Stimulated activated CD8-positive, alpha-beta memory T cell treated with anti-CD3 and anti-CD28 coated beads, Interleukin-7, amount 100 ng/mL, for 48 hours (primary cell): ENCODE measurements around the gene ZNF90.
"Not testable (repeated sequence)": the region's sequence is repeated elsewhere in the genome, so short reads cannot be mapped to it uniquely, and the experiment has no call there.

Experiments used
- DNase-seq, 2 donors: peaks; one replicate each; pipeline ENCODE4 v3.0.0-alpha.2; 2020; ENCODE audit warnings: low read depth in 1 of 2; ENCODE audit errors: extremely low read depth in 1 of 2

ZNF90 gene

DNA sequence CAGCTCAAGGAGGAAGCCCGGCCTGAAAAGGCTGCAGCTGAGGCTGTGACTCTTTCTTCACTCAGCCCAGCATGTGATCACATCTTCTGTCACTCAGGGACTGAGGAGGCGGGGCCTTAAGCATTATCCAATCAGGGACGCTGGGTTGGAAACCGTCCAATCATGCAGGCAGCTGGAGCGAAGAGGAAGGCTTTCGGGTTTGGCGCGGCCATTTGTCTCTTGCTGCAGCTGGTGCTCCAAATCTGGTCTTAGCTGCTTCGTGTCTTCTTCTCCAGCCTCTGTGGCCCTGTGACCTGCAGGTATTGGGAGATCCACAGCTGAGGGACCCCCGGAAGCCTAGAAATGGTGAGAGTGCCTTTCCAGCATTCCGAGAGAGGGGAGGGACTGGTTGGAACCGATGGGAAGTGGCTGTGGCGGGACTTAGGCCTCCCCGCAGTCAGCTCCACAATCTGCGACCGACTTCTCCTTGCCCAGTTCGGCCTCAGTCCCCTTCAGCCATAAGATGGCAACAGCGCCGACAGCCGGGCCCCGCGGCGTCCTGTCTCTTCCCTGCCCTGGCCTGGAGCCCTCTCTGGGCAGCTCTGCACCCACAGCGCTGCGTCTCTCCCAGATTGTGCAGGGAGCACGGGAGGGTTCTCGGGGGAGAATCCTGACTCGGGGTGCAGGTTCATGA, at the start of gene ZNF90:
ZNF90 (plus strand) TSS at position 210 of the 673 bp plus-strand sequence; CDS start at position 343, 133 bp downstream.
- DNase-seq = peak; percentile 67 to 82

DNA sequence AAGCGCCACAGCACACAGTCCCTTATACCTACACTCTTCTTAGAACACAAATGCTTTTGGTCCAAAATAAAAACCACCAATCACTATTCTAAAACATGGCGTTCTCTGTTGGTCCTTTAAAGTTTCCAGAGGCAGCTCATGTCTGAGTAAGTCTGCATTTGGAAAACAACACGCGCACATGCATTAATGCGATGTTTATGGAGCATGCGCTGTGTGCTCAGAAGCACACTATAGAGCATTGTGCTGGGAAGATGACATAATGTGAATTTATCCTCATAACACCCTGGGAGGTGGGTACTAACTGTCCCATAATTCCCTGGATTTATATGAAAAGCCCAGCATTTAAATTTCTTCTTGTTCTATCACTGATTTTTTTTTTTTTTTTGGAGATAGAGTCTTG, 49.2 kb upstream of the ZNF90 start:
- no peak for DNase-seq

DNA sequence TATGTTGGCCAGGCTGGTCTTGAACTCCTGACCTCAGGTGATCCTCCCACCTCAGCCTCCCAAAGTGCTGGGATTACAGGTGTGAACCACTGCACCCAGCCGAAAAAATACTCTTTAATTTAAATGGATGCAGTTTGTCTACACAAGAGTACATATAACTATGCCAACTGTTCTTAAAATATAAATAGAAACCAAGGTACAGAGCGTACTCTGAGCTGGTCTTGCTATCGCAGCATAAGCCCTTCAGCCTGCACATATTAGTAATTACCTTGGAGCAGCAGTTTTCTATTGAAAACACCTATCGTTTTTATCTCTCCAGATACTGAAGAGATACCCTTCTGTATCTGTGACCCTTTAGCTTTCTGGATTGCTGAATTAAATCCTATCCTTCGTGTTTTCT, 41.9 kb upstream of the ZNF90 start:
- no peak for DNase-seq

DNA sequence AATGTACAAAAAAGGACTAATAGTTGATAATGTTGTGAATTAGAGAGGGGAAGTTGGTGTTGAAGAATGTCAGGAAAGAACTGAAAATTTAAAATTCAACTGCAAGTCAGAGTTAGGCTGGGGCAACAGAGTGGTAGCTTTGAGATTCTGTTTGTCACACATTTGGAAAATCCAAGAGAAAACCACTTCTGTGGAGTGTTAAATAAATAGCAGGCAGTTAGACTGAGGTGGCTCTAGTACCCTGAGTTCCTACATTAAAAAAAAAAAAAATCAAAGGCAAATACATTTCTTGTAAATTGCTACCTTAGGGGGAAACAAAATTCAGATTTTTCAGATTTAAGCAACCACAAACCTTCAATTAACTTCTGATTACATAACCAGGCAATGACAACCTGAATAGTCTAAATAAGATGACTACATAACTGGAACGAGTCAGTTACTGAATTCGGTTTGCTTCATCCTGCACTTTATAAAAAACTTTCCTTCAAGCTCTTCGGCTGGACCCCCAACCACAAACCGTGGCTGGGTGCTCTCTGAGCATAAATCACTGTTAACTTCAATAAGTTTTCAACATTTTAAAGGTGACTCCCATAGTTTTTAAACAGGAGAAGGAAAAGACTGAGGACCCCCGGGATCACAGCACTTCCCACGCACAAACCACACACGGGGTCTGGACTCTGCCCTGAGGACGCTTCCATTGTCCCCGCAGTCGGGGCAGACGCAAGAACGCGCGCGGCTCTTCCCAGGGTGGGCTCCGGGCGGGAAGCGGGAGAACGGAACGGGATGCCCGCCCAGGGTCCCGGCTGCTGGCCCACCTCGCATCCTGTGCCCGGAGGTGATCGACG, 39.2 kb upstream of the ZNF90 start:
- no peak for DNase-seq

DNA sequence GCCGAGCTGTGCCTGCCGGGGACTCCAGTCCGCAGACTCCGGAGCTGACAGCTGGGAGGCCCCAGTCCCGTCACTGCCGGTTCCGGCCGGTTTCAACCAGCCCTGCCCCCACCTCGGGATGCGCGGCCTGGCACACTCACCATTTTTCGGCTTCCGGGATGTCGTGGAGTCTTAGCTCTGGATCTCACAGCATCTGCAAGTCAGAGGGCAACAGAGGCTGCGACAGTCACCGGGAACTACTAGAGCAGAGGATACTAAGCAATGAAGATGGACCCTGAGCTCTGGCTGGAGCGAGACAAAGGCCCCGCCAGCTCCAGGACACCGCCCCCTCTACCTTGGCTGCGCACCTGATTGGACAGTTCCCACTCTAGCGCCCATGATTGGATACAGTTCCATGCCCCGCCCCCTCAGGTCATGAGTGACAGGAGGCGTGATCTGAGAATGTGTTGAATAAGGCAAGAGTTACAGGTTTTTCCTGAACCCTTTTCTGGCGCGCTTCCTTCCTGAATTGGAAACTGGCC, 38.5 kb upstream of the ZNF90 start, which contains the start of gene ZNF682:
ZNF682 (minus strand) TSS at position 303 of the 521 bp plus-strand sequence; CDS start at position 143, 160 bp downstream.
- peak; percentile 73 to 95 for DNase-seq

DNA sequence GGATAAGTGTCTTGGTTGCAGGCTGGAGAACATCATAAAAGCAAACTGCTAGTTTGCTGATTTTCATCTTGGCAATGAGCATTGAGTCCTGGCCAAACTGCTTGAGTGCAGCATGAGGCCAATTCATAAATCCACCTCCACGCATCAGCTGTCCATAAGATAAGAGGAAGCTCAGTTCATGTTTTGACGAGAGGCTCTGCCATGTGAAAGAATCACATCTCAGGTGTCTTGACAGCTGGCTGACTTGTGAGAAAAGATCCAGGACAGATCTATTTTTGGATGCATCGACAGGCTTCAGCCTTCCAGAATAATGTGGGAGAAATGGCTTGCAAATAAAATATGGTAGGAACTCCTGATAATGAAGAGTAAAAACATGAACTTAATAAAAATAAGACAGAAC, 33.1 kb upstream of the ZNF90 start:
- DNase-seq = no peak

DNA sequence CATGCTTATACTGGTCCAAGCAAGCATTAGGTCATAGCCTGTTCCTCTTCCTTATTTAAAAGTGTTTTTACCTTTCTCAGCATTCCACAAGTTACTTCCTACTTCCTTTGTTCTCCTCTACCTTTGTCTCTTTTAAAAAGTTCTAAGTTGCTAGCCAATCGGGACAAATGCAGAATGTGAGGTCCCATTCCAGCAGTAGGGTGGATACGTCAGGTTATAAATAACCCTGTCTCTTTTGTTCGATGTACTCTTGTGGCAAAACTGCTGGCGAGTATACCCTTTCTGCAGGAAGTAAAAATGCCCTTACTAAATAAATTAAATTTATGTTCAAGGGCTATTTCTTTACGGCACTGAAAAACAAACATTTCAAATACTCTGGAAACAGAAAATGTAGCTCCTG, 32.1 kb upstream of the ZNF90 start:
- DNase-seq = not testable (repeated sequence)

DNA sequence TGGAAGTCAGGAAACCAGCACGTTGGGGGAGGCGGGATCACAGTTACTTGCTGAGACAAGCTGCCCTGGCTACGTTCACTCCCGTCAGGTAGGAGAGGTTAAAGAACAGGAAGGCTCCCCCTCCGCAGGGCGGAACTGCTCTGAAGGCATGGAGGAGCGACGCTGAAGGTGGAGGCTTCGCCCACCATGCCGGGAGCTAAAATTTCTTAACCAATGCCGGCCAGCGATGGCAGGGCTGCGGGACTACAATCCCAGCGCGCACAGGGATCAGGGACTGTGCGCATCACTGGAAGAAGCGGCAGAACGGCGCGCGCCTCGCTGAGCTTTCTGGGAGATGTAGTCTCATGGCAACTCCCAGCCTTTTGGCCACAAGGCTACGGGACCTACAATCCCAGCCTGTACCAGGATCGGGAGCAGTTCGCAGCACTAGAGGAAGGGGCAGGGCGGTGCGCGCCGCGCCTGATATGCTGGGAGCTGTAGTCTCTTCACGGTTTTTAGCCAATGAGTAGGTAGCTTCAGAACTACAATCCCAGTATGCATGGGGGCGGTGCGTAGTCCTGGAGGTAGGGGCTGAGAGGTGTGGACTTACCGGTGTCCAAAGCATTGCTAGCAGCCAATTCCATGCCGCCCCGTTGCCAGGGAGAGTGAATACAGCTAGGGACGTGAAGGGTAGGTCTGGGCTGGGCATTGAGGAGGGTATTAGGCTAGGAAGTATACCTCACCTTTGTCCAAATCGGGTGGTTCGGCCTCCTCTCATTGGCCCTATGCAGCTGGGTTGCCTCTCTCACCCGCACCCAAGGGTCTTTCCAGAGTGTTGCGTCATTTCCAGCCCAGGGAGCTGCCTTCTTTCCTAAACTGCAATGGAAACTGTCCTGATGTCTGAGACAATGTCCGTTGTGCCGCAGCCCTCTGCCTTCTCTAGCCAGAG, 25.7 kb upstream of the ZNF90 start:
- DNase-seq = peak; percentile 35 to 57

DNA sequence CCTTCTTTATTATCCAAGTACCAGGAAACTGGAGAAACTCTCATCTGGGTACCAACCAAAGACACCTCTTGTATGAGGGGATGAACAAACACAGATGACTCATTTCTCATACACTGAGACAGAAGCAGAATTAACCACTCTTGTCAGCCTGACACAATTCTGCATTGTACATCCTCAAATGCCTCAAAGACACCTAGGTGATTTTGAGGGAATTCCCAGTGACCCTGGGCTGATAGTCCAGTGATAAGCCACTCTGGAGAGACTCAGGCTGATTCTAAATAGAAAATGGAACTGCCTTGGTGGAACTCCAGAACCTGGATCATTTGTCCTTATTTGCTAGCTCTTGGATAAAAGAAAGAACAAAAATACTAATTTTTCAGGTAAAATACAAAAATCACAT, 19.1 kb upstream of the ZNF90 start:
- not testable (repeated sequence) for DNase-seq

DNA sequence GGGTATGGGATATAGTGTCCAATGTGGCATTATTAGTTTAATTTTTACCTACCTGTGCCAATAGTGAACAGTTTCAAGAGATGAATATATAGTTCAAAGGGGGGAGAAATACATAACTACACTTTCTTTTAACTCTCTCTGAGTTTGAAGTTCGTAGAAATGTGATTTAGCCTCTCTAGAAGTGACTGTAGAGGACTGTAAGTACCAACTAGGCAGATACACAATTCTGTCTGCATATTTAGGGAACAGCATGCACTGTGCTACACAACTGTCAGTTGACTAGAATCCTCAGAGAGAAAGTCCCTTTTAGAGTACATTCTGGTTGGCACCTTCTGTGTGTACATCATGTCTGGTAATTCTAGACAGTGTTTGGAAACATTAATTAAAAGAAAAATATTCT, 17.5 kb upstream of the ZNF90 start:
- DNase-seq = no peak

DNA sequence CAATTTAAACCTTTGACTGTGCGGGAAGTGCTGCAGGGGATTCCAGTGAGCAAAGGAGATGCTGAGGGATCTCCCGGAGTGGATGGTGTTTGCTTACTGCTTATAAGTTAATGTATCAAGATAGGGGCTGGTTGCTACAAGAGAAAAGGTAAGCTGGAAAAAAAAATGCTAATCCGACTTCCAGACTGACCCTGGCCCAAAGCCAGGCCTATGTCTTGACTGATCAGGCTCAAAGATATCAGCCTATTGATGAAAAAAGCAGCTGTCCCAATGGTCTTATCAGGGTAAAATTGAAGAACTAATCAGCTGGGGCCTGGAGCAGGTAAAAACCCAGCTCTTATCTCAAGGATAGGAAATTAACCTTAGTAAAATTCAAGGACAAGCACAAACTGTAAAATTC, 10.9 kb upstream of the ZNF90 start:
- DNase-seq = no peak

DNA sequence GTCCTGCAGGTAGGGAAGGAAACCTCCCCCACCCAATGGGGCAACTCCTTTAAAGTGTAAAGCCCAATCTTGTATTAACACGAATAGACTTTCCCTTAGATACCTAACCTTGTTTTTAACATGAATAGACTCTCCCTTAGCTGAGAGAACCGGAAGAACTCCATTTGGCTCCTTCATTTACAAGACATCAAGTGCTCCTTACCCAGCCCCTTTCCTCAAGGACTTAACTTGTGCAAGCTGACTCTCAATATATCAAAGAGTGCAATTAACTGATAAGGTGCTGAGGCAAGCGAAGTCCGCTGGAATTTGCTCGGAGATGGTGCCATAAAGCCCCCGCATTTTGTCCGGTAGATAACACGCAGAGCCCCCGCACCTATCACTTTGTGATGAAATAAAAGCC, 9.9 kb upstream of the ZNF90 start:
- no peak for DNase-seq

DNA sequence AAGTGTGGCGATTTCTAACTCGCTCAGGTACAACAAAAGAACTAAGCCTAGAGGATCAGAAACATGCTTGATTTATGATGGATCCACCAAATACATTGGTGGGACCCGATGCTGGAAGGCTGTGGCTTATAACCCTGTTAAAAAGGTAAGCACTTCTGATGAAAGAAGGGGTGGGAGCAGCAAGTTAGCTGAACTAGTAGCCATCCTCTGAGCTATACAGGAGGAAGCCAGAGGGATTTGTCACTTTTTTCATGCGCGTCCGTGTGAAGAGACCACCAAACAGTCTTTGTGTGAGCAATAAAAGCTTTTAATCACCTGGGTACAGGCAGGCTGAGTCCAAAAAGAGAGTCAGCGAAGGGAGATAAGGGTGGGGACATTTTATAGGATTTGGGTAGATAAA, 9.2 kb upstream of the ZNF90 start:
- not testable (repeated sequence) for DNase-seq

DNA sequence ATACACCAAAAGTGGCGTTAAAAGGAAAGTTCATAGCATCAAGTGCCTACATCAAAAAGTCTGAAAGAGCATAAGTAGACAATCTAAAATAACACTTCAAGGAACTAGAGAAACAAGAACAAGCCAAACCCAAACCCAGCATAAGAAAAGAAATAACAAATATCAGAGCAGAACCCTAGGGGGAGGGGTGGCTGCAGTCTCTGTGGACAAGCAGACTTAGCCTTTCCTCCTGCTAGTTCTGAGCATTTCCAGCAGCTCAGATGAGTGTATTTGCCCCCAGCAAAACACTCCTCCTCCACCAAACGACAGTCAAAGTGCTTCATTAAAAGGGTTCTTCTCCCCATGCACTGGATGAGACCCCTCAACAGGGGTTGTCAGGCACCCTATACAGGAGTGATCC, 7.1 kb upstream of the ZNF90 start:
- DNase-seq = no peak

DNA sequence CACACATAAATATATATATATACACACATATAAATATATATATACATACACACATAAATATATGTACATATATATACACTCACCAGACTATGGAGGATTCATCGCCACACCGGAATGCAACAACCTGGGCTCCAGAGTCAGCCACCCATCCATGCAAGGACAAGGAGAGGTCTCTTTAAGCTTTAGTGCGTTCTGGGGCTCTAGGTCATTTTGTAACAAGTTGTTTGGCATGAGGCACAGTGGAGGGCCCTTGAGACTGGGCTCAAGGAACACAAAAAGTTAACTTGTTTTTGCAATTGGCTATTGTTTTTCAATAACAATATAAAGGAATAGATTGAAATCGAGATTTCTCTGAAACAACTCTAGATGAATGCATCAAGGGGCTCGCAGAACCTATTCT, 4.9 kb upstream of the ZNF90 start:
- DNase-seq = no peak

DNA sequence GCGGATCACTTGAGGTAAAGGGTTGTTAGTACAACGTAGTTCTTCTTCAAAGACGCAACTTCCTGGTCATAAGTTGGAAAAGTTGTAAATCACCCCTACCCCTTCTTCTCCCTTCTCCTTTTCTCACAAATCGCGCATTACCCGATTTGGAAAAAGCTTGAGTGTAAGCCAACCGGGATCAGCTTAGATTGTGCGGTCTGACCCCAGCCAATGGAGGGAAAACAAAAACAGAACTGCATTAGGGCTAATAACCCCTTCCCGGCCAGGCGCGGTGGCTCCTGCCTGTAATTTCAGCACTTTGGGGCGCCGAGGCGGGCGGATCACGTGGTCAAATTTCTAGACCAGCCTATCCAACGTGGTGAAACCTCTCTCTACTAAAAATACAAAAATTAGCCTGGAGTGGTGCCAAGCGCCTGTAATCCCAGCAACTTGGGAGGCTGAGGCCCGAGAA, 806 bp downstream of the ZNF90 start:
- DNase-seq = no peak

DNA sequence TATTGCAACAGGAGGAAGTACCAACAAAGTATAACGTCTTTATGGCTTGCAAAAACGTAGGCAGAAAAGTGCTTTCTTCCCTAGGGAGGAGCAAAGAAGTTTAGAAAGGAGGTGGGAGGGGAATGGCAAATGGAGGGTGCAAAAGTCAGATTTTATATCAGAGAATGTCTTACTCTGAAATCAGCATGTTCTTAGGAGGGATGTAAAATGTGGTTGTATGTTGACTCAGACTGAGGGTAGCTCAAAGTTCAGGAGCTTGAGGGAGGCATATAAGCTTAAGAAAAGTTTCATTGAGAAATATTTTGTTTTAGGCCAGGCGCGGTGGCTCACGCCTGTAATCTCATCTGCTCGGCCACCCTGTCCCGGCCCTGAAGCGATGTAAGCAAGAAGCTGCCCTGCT, 1.7 kb downstream of the ZNF90 start:
- no peak for DNase-seq

DNA sequence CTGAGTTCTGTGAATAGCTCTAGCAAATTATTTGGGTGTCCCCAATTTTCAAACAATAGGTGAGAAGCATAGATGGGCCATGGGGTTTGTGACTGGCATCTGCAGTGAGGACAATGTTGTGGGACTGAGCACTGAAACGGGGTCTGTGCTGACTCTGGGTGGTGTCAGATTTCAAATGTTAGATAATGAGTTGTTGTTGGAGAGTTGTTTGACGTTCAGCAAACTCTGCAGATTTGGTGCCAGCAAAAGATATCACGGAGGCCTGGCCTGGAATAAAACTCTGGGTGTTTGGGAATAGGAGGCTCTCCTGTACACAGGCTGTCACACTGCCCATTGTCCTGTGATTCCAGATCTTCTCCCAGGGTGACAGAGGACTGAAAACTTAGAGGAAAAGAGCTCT, 2.9 kb downstream of the ZNF90 start:
- no peak for DNase-seq

DNA sequence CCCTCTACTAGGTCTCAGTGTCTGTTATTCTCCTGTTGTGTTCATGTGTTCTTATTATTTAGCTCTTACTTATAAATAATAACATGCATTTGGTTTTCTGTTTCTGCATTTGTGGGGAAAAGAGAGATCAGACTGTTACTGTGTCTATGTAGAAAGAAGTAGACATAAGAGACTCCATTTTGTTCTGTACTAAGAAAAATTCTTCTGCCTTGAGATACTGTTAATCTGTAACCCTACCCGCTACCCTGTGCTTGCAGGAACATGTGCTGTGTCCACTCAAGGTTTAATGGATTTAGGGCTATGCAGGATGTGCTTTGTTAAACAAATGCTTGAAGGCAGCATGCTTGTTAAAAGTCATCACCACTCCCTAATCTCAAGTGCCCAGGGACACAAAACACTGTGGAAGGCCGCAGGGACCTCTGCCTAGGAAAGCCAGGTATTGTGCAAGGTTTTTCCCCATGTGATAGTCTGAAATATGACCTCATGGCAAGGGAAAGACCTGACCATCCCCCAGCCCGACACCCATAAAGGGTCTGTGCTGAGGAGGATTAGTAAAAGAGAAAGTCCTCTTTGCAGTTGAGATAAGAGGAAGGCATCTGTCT, 4.5 kb downstream of the ZNF90 start:
- DNase-seq = not testable (repeated sequence)

DNA sequence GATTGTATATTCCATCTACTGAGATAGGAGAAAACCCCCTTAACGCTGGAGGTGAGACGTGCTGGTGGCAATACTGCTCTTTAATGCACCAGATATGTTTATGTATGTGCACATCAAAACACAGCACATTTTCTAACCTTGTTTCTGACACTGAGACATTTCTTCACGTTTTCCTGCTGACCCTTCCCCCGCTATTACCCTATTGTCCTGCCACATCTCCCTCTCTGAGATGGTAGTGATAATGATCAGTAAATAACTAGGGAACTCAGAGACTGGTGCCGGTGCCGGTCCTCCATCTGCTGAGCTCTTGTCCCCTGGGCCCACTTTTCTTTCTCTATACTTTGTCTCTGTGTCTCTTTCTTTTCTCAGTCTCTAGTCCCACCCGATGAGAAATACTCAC, 5.1 kb downstream of the ZNF90 start:
- not testable (repeated sequence) for DNase-seq
